Epithelial cell of esophagus (primary cell): ENCODE measurements around the gene PHACTR1.

Experiments used
- DNase-seq: peaks from one replicate; pipeline ENCODE4 v3.0.0; 2010; ENCODE audit warnings: low read depth
- H3K4me3 ChIP-seq: 2 replicates; pipeline ENCODE4 v1.5.1; 2011; ENCODE audit warnings: mild to moderate bottlenecking, low read length, control low read depth
- TF ChIP-seq, protein P1 (sequence below): IDR thresholded peaks from 2 replicates; pipeline ENCODE4 v1.5.1; 2011; ENCODE audit warnings: low read depth, mild to moderate bottlenecking, low read length, control low read depth, inconsistent platforms; ENCODE audit not compliant: insufficient read depth; ENCODE audit errors: missing control alignments

The PHACTR1 gene

GRCh38 chr6:13195803-13196202, 479.2 kb downstream of the PHACTR1 start:
- H3K4me3 ChIP-seq: no peak overlapping the region
- no peak for DNase-seq

DNA sequence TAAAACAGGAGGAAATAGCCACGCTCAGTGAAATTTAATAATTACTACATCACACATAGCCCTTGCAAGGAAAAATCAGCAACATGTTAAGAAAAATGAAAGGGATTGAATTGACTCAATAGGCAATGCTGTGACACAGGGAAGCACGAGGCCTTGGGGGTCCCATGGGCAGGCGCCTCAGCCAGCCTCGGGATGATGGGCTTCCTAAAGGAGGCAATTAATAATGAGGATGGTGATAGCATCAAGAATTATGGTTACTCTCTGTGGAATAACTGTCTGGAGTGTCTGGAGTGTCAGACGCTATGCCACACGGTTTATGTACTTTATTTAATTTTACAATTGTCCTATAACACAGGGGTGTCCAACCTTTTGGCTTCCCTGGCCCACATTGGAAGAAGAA, 481.6 kb downstream of the PHACTR1 start:
- H3K4me3 ChIP-seq: no peak overlapping the region
- no peak for DNase-seq
- TF ChIP-seq, protein P1, sequence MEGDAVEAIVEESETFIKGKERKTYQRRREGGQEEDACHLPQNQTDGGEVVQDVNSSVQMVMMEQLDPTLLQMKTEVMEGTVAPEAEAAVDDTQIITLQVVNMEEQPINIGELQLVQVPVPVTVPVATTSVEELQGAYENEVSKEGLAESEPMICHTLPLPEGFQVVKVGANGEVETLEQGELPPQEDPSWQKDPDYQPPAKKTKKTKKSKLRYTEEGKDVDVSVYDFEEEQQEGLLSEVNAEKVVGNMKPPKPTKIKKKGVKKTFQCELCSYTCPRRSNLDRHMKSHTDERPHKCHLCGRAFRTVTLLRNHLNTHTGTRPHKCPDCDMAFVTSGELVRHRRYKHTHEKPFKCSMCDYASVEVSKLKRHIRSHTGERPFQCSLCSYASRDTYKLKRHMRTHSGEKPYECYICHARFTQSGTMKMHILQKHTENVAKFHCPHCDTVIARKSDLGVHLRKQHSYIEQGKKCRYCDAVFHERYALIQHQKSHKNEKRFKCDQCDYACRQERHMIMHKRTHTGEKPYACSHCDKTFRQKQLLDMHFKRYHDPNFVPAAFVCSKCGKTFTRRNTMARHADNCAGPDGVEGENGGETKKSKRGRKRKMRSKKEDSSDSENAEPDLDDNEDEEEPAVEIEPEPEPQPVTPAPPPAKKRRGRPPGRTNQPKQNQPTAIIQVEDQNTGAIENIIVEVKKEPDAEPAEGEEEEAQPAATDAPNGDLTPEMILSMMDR: no peak

More at GRCh38 chr6:13195803-13196202, 479.2 kb downstream of the PHACTR1 start:
- TF ChIP-seq, protein P1: no peak

- no peak overlapping the region for H3K4me3 ChIP-seq
- TF ChIP-seq, protein P1: no peak
- DNase-seq: no peak
Observed at GRCh38 chr6:13201336-13201735, 484.8 kb downstream of the PHACTR1 start.

DNA sequence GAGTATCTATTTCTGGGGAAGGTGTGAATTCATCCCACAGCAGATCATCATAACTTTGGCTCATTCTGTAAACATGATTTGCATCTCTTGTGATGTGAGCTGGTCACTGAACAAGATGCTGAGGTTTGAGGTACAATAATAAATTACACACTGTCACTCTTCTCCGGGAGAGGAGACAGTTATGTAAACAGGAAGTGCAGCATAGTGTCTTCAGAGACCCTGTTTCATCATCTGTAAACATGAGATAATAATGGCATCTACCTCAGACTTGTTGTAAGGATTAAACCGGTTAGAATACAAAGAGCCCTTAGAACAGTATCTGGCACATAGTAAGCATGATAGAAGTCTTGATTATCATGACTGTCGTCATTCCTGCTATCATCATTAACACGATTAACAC, 486.6 kb downstream of the PHACTR1 start:
- no peak overlapping the region for H3K4me3 ChIP-seq
- no peak for DNase-seq
- TF ChIP-seq, protein P1: no peak

GRCh38 chr6:13205106-13205505, 488.5 kb downstream of the PHACTR1 start:
- no peak overlapping the region for H3K4me3 ChIP-seq
- DNase-seq: no peak
- TF ChIP-seq, protein P1: no peak

GRCh38 chr6:13212096-13212495, 495.5 kb downstream of the PHACTR1 start:
- no peak for DNase-seq
- no peak overlapping the region for H3K4me3 ChIP-seq
- TF ChIP-seq, protein P1: no peak

DNA sequence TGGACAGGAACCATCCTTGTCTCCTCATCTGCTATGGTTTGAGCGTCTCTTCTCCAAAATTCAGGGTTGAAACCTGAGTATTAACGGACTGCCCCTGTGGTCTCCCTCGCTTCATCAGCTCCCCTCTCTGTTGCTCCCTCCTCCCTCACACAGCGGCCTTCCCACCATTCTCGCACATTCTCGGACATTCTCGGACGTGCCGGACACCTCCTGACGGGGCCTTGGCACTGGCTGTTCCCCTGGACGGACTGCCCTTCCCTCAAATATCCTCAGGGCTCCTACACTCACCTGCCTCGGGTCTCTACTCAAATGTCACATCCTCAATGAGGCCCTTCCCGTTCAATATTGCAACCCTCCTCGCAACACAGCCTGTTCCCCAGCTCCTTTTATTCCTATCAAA, 496.0 kb downstream of the PHACTR1 start:
- DNase-seq: no peak
- H3K4me3 ChIP-seq: no peak overlapping the region
- TF ChIP-seq, protein P1: no peak
